ENCODE results near the gene LAPTM4A. TPM values are rescaled to one million over a fixed set of nuclear protein-coding genes. Genes with fewer than 3 reads are reported as not detected.

Gene LAPTM4A
- total RNA-seq, 4 donors from 2014 or later: 88.8 to 159 (median 128) TPM

GRCh38 chr2:19987936-19988335 is 63.5 kb downstream of the LAPTM4A start:
- TF ChIP-seq POLR2A (IDR thresholded peaks at IDR 0.05): no peak
- no peak for DNase-seq (ENCODE audit: low spot score in 2 of 2)
- peaks cover 16% of the 10 kb centered on the region for H3K4me1 ChIP-seq
- no peaks in the 10 kb centered on the region for H3K27me3 ChIP-seq
- no peaks in the 10 kb centered on the region for H3K9me3 ChIP-seq
- 94% methylated on average over 5 of the region's 5 CpGs for WGBS
- H3K27ac ChIP-seq: no peak overlapping the region
- H3K36me3 ChIP-seq: peaks cover 3% of the 10 kb centered on the region
- H3K4me3 ChIP-seq: no peak overlapping the region

Other genes with a start within 250 kb of the LAPTM4A start
- 10 to 100 TPM; 10.8 to 42.6 (median 17.7) TPM for gene TTC32, start 149.6 kb downstream of the LAPTM4A start, total RNA-seq
- 10 to 100 TPM in 2 of 4 donors, 1 to 10 TPM in 2; 2.9 to 10.9 (median 6.9) TPM for gene WDR35, start 61.5 kb downstream of the LAPTM4A start, total RNA-seq
- gene MATN3, start 39.0 kb downstream of the LAPTM4A start, total RNA-seq: under 1 TPM; 0.34 to 0.76 (median 0.60) TPM
- 100 to 1,000 TPM; 258 to 892 (median 636) TPM for gene SDC1, start 173.5 kb upstream of the LAPTM4A start, total RNA-seq